ENCODE results near the gene CNKSR2. TPM values are rescaled to one million over a fixed set of nuclear protein-coding genes. Genes with fewer than 3 reads are reported as not detected.

CNKSR2 gene
- total RNA-seq, 1 experiment from 2014 or later = 52.9 TPM

GRCh38 chrX:21427086-21427485 is 52.9 kb downstream of the CNKSR2 start:
- H4K5ac ChIP-seq (ENCODE audit: insufficient read length, low read depth, low read length) = no peak overlapping the region
- H3K27ac Mint-ChIP-seq = no peak overlapping the region
- H3K56ac ChIP-seq (ENCODE audit: insufficient read length, low read depth, low read length) = no peak overlapping the region
- no peaks in the 10 kb centered on the region for H4K20me1 ChIP-seq (ENCODE audit: control insufficient read depth, insufficient read depth, insufficient read length)
- DNase-seq = no peak
- no peak overlapping the region for H3K4me3 Mint-ChIP-seq
- H3K4me1 ChIP-seq (ENCODE audit: insufficient read depth, low read length) = no peaks in the 10 kb centered on the region
- no peaks in the 10 kb centered on the region for H3K79me1 ChIP-seq (ENCODE audit: insufficient read depth, low read depth, low read length, poor library complexity, severe bottlenecking)
- H2BK120ac ChIP-seq (ENCODE audit: low read depth, low read length, poor library complexity, severe bottlenecking) = no peak overlapping the region
- H4K8ac ChIP-seq (replicated peaks; ENCODE audit: insufficient read length, low read depth, low read length) = no peak overlapping the region
- H2AFZ ChIP-seq (ENCODE audit: low read length) = no peak overlapping the region
- H4K91ac ChIP-seq (ENCODE audit: insufficient read length, low read depth, low read length) = no peak overlapping the region
- 0 out of 2 replicates have a peak, but pooled peaks cover 2% of the 10 kb centered on the region for H3K79me2 ChIP-seq (ENCODE audit: insufficient read depth, low read length)
- no peaks in the 10 kb centered on the region for H3K27me3 Mint-ChIP-seq (ENCODE audit: low read depth)
- no peak overlapping the region for H3K27ac ChIP-seq (ENCODE audit: insufficient read length, low read depth, low read length)
- H2BK20ac ChIP-seq (ENCODE audit: low read depth, low read length, poor library complexity, severe bottlenecking) = no peak overlapping the region
- no peak overlapping the region for H3K4ac ChIP-seq (ENCODE audit: low read depth, low read length)
- H3K9me3 ChIP-seq (ENCODE audit: control insufficient read depth, low read depth, low read length) = peaks cover 20% of the 10 kb centered on the region
- H2BK15ac ChIP-seq (ENCODE audit: low read depth, low read length) = no peak overlapping the region
- no peaks in the 10 kb centered on the region for H3K4me1 Mint-ChIP-seq
- H3K23ac ChIP-seq (ENCODE audit: insufficient read length, low read depth, low read length) = no peak overlapping the region
- H2BK5ac ChIP-seq (ENCODE audit: insufficient read length, low read length) = no peak overlapping the region
- H2BK12ac ChIP-seq (ENCODE audit: insufficient read length, low read depth, low read length) = no peak overlapping the region
- no peak overlapping the region for H3K4me2 ChIP-seq (ENCODE audit: insufficient read depth, insufficient read length, low read length)
- no peak for TF ChIP-seq CTCF (conservative IDR thresholded peaks at IDR 0.05)
- H3K9me3 Mint-ChIP-seq = peaks cover 0 to 7% of the 10 kb centered on the region in 2 experiments; a peak in 3 of 5 replicates
- no CpG with 5 or more reads among the region's 2 CpGs for WGBS (ENCODE audit: extremely low coverage, insufficient read length, low lambda C conversion rate)
- H3T11ph ChIP-seq (ENCODE audit: low read length) = no peak overlapping the region
- no peaks in the 10 kb centered on the region for H3K27me3 ChIP-seq (ENCODE audit: insufficient read depth, low read length)
- H2AK5ac ChIP-seq (ENCODE audit: insufficient read length, low read length) = no peak overlapping the region
- no peak overlapping the region for H3K9ac ChIP-seq (ENCODE audit: extremely low read depth, insufficient read length, low read length)
- H3K36me3 Mint-ChIP-seq (ENCODE audit: insufficient read depth in 1 of 3, low read depth in 3 of 3) = peaks cover 2 to 25% (median 17%) of the 10 kb centered on the region in 3 experiments
- no peak overlapping the region for H3K14ac ChIP-seq (ENCODE audit: insufficient read depth, low read length)
- H3K18ac ChIP-seq (ENCODE audit: insufficient read length, low read depth, low read length) = no peak overlapping the region
- no peaks in the 10 kb centered on the region for H3K23me2 ChIP-seq (ENCODE audit: insufficient read length, low read depth, low read length, poor library complexity, severe bottlenecking)
